ENCODE results near the gene PRSS53.

- TF ChIP-seq POLR2AphosphoS5 (IDR thresholded peaks at IDR 0.05; ENCODE audit: low read depth, low read length) (no peak), POLR2A (IDR thresholded peaks at IDR 0.05; ENCODE audit: low read depth, low read length) (no peak), TAF1 (IDR thresholded peaks at IDR 0.05; ENCODE audit: low read depth, low read length) (no peak), PAX5 (IDR thresholded peaks at IDR 0.05; ENCODE audit: insufficient read depth, low read length, severe bottlenecking) (no peak), SPI1 (IDR thresholded peaks at IDR 0.05; ENCODE audit: low read depth, low read length) (no peak), POU2F2 (IDR thresholded peaks at IDR 0.05; ENCODE audit: low read depth, low read length) (no peak)
Observed at GRCh38 chr16:31080035-31080629, 8.6 kb downstream of the PRSS53 start.

Measured in GM12891 (cell line).